ENCODE results near the gene CACNG7.

CACNG7 gene

DNA sequence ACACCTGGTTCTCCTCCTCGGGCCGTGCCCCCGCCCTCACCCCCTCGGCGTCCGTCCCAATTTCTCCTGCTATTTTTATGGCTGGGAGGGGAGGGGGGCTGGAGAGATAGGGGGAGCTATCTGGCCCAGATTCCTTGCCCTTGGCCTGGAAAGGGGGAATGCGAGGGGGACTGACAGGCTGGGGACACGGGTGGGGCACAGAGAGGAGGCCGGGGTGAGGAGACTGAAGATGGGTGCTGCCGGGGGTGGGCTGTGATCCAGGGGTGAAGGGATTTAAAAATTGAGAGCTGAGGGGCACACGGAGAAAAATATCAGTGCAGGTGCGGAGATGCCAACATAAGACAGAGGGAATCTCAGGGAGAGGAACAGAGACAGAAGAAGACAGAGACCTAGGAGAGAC is 24.8 kb upstream of the CACNG7 start:
- H3K4me3 ChIP-seq (ENCODE audit: low read length): no peak overlapping the region
- no peak for TF ChIP-seq CTCF (conservative IDR thresholded peaks at IDR 0.05; ENCODE audit: low read depth, low read length)
- DNase-seq (ENCODE audit: low read depth): no peak

DNA sequence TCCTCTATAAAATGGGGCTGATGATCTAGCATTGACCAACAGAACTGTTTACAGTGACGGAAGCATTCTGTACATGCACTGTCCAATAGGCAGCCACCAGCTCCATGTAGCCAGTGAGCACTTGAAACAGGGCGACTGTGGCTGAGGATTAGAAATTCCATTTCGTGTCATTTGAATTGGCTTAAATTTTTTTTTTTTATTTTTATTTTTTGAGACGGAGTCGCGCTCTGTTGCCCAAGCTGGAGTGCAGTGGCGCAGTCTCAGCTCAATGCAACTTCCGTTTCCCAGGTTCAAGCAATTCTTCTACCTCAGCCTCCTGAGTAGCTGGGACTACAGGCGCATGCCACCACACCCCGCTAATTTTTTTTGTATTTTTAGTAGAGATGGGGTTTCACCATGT is 24.0 kb upstream of the CACNG7 start:
- no peak for TF ChIP-seq CTCF (conservative IDR thresholded peaks at IDR 0.05; ENCODE audit: low read depth, low read length)
- DNase-seq (ENCODE audit: low read depth): no peak

DNA sequence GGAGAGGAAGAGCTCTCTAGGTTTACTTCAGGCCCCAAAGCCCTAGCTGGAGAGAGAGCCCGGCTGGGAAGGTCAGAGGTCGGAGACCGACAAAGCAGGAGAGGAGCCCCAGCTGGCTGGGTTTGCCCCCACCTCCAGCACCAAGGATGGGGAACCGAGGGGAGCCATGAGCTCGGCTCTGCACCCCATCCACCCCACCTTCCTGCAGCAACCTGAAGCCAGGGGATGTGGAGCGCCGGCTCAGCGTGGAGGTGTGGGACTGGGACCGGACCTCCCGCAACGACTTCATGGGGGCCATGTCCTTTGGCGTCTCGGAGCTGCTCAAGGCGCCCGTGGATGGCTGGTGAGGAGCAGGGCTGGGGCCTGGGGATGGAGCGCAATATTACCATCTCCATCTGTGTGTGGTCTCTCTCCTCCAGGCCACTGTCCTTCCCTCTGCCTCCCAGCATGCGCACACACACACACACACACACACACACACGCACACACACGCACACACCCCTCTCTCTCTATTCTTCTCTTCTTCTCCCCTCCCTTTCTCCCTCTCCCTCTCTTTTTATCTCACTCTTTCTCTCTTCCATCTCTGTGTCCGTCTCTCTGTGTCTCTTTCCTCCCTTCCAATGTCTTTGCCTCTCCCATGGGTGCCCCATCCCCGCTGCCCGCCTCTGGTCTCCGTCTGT is 16.6 kb upstream of the CACNG7 start:
- no peak for DNase-seq (ENCODE audit: low read depth)
- no peak overlapping the region for H3K4me3 ChIP-seq (ENCODE audit: low read length)
- TF ChIP-seq CTCF (conservative IDR thresholded peaks at IDR 0.05; ENCODE audit: low read depth, low read length): no peak

More for the DNA sequence above, 24.0 kb upstream of the CACNG7 start:
- H3K4me3 ChIP-seq (ENCODE audit: low read length): no peak overlapping the region

DNA sequence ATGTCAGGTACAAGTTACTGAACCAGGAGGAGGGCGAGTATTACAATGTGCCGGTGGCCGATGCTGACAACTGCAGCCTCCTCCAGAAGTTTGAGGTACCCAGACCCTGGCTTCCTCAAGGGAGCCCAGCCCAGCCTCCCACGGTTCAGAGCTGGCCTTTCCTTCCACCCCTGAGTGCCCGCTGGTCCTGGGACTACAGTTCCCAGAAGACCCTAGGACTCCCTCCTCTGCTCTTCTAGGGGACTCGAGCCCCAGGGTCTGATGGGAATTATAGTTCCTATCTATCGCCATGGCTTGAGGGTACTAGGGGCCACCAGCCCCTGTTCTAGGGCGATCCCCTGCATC is 16.1 kb upstream of the CACNG7 start:
- TF ChIP-seq CTCF (conservative IDR thresholded peaks at IDR 0.05; ENCODE audit: low read depth, low read length): no peak
- DNase-seq (ENCODE audit: low read depth): no peak
- no peak overlapping the region for H3K4me3 ChIP-seq (ENCODE audit: low read length)

- H3K4me3 ChIP-seq (ENCODE audit: low read length): no peak overlapping the region
- TF ChIP-seq CTCF (conservative IDR thresholded peaks at IDR 0.05; ENCODE audit: low read depth, low read length): no peak
- no peak for DNase-seq (ENCODE audit: low read depth)
Observed at GRCh38 chr19:53894707-53895106, 14.4 kb upstream of the CACNG7 start.

DNA sequence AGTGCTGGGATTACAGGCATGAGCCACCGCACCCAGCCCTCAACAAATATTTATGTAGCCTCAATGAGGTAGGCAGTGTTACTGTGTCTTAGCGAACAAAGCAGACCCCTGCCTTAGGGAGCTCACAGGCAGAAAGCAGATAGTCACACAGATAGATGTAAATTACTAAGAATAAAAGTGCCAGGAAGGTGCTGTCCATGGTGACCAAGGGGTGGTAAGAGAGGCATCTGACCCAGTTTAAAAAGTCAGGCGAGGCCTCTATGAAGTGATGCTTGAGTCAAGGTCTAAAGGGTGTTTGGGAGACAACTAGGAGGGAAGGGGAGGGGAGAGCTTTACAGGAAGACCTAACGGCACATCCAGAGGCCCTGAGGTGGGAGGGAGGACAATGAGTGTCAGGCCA is 12.4 kb upstream of the CACNG7 start:
- DNase-seq (ENCODE audit: low read depth): no peak
- H3K4me3 ChIP-seq (ENCODE audit: low read length): no peak overlapping the region
- no peak for TF ChIP-seq CTCF (conservative IDR thresholded peaks at IDR 0.05; ENCODE audit: low read depth, low read length)

GRCh38 chr19:53897459-53897858 is 11.6 kb upstream of the CACNG7 start:
- no peak for TF ChIP-seq CTCF (conservative IDR thresholded peaks at IDR 0.05; ENCODE audit: low read depth, low read length)
- no peak overlapping the region for H3K4me3 ChIP-seq (ENCODE audit: low read length)
- no peak for DNase-seq (ENCODE audit: low read depth)

Data from retinal pigment epithelial cell (primary cell).